ENCODE results near the gene SCN8A. TPM values are rescaled to one million over a fixed set of nuclear protein-coding genes. Genes with fewer than 3 reads are reported as not detected.
A peak's percentile ranks its signal among the peaks of the same experiment; 100 is the strongest.
"Not testable (repeated sequence)": the region's sequence is repeated elsewhere in the genome, so short reads cannot be mapped to it uniquely, and the experiment has no call there.

Gene SCN8A
- total RNA-seq, 1 experiment from 2014 or later: 3.3 TPM

DNA sequence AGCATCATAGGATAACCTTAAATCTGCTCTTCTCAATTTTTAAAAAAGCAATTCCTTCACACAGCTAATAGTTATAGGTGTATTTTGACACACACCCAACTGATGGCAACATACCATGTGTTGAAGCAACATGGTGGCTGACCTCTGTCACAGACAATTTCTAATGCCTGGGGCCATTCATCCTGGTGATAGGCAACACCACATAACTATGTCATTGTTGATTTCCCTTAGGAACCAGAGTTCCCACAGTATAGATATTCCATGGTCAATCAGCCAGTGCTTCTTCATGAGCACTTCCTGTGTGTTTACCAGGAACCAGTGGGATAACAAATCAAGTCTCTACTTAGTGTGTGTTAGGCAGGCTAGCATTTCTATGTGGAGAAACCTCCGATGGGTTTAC, 169.2 kb downstream of the SCN8A start:
- no peak for DNase-seq (ENCODE audit: low read depth)

DNA sequence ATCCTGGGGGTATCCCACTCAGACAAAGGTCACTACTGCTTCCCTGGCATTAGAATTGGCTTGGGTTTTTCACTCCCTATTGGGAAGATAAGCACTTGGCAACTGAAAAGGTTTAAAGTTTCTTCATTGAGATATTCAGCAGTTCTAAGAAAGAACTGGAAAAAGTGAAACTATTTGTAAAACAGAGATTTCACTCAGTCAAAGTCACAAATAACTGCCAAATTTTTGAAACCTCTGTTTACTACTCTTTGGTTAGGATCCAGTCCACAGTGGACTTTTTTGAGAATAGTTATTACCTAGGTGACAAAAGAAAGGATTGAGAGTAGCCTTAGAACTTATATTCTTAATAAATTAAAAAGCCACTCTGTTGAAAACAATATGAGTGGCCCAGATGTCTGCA, 172.7 kb downstream of the SCN8A start:
- DNase-seq (ENCODE audit: low read depth): no peak

DNA sequence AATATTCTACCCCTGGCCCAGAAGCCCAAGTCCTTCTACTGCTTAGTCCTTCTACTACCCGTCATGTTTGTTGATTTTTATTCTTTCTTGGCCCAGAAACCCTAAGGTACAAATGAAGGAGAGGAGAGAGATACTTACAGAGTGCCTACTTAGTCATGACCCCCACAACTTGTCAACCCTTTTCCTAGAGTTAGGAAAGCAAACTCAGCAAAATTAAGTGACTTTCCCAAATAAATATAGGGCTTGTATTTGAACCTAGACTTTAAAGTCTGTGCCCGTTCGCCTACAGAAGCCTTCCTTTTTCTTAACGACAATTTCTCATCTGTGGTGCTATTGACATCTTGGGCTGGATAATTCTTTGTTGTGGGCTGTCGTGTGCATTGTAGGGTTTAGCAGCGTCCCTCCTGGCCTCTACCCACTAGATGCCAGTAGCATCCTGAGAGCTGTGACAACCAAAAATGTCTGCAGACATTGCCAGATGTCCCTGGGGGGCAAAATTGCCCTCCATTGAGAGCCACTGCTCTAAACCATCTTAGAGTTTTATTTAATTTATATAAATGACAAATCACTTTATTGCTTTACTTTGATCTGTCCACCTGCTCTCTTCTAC, 175.1 kb downstream of the SCN8A start:
- DNase-seq (ENCODE audit: low read depth): no peak

DNA sequence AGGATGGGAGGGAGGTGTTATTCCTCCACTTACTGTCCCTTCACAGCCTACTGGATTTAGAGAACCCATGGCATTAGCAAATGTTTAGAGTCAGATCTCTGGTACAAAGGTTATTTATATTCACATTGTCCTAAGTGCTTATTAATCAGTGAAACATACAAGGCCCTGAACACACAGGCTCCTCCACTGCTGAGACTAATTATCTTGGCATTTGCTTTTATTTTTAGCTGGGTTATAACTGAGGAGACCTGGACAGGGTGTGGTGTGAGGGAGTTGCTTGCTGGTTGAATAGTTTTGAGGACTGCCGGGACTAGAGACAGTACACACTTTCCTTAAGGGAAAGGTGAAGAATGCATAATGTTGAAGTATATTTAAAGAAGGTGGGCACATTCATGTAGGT, 180.0 kb downstream of the SCN8A start:
- no peak for DNase-seq (ENCODE audit: low read depth)

DNA sequence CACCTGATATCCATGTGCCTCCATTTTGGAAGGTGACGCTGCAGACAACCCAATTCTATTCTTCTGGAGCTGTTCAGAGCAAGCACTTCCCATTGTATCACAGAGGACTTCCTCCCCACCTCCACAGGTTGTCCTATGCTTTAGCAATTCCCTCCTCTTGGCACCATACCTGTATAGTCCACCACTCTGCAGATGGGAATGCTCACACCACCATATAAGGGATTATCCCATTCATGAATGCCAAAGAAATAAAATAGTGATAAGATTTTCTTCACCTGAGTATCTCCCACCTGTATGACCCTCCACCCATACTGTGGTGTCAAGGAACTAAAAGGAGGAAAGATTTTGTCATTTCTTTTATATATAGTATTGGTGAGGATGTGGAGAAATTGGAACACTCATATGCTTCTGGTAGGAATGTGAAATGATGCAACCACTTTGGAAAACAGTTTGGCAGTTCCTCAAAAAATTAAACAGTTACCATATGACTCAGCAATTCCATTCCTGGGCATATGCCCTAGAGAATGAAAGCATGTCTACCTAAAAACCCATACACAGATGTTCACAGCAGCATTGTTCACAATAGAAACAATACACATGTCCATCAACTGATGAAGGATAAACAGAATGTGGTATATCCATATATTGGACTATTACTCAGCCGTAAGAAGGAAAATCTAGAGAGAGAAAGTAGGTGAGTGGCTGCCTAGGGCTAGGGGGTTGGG, 182.3 kb downstream of the SCN8A start:
- DNase-seq (ENCODE audit: low read depth): peak; percentile 86

DNA sequence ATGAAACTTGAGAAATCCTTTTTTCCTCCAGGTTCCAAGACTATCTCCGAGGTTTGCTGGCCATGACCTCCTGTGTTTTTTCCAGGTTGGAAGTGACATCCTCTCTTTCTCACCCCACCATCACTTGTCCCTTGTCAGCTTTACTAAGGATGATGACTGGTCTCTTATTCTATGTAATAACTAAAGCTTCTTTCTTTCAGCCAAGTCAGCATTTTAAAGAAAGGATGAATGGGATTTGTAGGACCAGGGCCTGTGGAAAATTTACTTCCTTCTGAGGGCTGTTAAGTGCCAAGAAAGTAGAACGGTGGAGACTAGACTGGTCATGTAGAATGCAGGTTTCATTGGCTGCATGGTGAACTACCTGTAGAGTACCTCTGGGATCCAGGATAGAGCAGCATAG, 183.9 kb downstream of the SCN8A start:
- DNase-seq (ENCODE audit: low read depth): no peak

DNA sequence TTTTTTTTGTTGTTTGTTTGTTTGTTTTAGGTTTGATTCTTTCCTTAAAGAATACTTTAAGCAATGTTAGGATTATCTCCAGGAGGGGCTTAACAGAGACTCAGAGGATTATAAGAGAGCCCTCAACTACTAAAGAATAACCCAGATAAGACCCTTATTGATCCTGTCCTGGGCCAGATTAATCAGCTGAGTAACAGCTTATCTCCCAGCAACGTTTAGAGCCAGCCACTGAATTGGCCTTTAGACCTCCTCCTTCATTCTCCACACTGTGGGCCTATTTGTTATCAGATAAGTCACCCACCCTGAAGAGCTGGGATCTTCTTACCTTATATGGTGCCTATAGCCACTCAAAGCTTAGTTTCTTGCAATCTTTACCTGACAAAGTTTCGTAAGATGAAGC, 186.4 kb downstream of the SCN8A start:
- no peak for DNase-seq (ENCODE audit: low read depth)

DNA sequence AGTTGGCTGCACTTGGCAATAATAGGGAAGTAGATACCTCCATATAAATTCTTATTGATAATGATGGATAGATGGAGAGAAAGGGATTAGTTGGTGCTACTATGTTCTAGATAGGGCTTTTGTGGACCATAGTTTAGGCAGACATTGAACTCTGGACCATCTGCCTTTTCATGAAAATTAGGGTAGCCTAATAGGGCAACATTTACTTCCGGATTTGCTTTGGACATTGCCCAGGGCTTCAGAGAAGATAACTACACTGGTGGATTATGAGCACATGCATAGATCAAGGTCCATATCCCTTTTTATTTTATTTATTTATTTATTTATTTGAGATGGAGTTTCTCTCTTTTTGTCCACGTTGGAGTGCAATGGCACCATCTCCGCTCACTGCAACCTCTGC, 186.9 kb downstream of the SCN8A start:
- no peak for DNase-seq (ENCODE audit: low read depth)

DNA sequence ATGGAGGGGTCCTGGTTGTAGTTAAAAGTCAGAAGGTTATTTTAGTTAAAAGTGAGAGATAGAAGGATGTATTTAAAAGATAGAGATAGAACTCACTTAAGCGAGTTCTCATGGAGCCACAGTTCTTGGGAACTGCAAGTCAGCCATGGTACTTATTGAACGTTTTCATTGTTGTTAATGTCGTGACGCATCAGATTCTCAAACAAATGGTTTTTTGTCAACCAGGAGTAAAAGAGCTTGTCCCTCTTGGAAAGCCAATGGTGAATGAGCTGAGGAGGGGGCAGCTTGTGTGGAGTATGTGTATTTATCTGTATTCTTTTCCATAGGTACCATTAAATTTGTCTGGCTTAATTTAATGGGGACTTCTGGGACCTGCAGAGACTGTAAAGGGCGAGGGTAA, 188.8 kb downstream of the SCN8A start:
- DNase-seq (ENCODE audit: low read depth): no peak

DNA sequence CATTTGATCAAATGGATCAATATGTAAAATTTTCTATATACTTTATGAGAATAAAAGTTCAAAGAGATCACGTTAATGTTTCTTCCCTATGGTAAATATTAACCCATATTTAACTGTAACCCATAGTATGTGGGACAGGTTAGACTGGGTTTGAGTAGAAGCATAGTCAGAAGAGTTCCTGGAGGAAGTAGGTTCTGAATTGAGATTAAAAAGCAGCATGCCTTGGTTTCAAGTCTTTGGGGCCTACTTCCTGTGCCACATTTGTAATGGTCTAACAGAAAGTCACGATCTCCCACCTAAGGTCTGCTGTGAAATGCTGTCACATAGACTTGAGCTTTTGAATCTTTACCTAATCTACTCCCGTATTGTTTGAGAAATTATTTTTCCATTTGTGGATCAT, 193.7 kb downstream of the SCN8A start:
- no peak for DNase-seq (ENCODE audit: low read depth)

DNA sequence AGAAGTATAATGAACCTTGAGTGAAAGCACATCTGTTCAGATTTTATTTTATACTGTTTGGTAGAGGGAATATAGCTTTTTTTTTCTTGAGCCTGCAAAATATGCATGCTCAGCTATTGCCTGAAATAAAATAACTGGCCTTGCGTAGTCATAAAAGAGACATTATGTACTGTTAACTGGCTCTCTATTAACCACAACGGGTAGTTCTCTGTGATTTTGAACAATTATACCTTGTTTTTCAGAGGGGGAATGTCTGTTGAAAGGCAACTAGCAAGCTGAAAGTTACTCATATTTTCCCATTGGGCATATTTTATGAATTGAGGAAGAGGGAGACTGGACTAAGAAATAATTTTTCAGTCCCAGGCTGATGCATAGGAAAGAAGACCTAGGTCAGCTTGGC, 194.9 kb downstream of the SCN8A start:
- no peak for DNase-seq (ENCODE audit: low read depth)

DNA sequence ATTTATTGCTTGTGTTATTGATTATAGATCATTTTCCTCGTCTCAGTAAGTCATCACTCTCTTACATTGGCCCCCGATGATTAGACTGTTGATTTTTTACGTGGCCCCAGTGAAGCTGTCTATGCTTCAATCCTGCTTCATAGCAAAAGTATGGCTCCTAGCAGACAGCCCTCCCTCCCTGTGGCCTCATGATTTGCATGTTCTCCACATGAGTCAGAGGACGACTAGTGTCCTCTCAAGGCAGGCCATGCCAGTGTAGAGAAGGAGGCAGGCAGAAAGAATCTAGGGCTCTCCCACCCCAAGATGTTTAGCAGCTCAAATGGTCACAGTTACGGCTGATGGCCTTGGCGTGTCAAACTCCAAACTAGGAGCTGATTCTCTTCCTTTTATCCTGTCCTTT, 197.8 kb downstream of the SCN8A start:
- peak; percentile 70 for DNase-seq (ENCODE audit: low read depth)

DNA sequence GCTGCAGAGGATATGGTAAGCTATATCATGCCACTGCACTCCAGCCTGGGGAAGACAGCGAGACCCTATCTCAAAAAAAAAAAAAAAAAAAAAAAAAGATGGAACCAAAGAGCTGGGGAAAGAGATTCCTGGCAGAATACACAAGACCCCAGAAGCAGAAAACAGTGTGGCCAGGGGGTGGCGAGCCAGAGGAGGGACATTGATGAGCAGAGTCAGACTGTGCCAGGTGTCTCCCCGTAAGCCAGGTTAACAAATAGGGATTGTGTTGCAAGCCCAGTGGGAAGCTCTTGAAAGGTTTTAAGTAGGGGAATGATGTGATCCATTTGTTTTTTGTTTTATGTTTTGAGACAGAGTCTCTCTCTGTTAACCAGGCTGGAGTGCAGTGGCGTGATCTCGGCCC, 201.4 kb downstream of the SCN8A start:
- no peak for DNase-seq (ENCODE audit: low read depth)

DNA sequence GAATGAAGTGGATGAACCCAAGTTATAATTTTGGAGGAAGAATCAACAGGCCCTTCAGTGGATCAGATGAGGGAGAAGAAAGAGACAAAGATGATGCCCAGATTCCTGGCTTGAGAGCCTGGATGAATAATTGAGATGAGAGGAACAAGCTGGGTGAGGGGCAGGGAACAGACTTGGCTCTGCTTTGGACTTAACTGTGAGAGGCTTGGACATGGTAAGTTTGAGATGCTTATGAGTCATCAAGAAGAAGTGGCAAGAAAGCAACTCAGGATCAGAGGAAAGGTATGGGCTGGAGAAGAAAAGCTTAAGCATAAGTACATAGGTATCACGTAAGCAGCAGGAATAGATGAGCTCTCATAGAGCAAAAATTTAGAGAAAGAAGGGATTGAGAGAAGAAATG, 202.2 kb downstream of the SCN8A start:
- DNase-seq (ENCODE audit: low read depth): peak; percentile 52

DNA sequence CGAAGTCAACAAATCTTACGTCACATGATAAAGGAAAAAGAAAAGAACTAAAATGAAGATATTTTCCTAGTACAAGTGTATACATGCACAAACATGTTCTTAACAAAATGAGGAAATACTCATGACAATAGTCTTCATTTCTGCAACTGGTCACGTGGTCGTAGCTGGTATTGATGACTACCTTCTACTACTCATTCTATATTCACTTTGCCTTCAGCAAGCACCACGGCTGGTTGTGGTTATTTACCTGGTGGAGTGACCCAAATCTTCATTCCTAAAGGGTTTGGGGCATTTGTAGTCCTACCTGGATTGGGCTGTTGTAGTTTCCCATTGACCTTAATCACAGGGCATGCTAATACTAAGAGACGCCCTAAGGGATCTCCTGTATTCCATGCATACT, 206.3 kb downstream of the SCN8A start:
- DNase-seq (ENCODE audit: low read depth): no peak

DNA sequence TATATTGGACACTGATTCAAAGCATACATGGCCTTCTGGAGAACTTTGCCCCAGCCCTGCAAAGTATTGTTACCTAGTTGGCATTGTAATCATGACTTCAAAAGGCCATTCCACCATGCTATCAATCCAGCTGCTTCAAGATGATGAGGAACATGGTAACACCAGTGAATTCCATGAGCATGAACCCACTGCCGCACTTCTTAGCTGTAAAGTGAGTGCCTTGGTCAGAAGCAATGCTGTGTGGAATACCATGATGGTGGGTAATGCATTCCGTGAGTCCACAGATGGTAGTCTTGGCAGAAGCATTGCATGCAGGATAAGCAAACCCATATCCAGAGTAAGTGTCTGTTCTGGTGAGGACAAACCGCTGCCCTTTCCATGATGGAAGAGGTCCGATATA, 207.0 kb downstream of the SCN8A start:
- not testable (repeated sequence) for DNase-seq (ENCODE audit: low read depth)

DNA sequence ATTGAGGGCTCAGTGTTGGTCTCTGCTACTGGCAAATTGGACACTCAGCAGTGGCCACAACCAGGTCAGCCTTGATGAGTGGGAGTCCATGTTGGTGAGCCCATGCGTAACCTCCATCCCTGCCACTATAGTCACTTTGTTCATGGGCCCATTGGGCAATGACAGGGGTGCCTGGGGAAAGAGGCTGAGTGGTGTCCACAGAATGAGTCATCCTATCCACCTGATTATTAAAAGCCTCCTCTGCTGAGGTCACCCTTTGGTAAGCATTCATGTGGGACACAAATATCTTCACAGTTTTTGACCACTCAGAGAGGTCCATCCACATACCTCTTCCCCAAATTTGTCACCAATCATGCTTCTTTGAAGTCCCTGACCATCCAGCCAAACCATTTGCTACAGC, 207.5 kb downstream of the SCN8A start:
- peak; percentile 42 for DNase-seq (ENCODE audit: low read depth)

DNA sequence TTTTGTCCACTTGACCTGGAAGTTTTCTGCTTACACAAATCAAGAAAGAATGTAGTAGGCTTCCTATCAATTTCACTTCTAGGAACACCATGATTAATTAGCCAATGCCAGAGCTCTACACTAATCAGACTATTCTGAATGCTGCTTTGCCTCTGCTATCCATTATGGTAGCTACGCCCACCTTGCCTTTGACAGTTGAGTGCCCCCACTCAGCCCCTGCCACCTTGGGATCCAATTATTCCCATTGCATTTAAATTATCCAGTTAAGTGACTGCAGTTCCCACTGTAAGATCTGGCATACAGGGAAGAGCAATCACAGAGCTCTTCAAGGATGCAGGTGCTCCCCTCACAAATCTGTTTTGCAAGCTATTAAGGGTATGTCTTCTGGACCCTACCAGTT, 210.0 kb downstream of the SCN8A start:
- no peak for DNase-seq (ENCODE audit: low read depth)

DNA sequence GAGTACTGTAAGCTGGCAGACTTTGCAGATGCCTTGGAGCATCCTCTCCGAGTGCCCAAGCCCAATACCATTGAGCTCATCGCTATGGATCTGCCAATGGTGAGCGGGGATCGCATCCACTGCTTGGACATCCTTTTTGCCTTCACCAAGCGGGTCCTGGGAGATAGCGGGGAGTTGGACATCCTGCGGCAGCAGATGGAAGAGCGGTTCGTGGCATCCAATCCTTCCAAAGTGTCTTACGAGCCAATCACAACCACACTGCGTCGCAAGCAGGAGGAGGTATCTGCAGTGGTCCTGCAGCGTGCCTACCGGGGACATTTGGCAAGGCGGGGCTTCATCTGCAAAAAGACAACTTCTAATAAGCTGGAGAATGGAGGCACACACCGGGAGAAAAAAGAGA, 215.9 kb downstream of the SCN8A start:
- DNase-seq (ENCODE audit: low read depth): no peak

DNA sequence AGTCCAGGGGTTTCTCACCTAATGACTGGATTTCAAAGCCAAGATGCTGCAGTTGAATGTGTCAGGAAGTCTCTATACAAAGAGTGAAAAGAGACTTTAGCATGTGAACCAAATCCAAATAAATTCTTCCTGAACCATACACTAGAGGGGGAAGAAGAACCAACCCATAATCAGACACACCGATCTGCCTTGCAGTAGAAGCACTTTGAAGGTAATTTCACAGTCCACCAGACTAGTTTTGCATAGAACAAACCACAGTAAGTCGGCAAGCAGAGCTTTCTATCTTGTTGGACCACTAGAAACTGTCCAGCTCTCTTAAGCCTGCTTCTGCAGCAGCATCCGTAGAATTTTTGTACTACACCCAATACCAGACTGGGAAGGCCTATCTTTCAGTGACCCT, 218.2 kb downstream of the SCN8A start:
- DNase-seq (ENCODE audit: low read depth): no peak

DNA sequence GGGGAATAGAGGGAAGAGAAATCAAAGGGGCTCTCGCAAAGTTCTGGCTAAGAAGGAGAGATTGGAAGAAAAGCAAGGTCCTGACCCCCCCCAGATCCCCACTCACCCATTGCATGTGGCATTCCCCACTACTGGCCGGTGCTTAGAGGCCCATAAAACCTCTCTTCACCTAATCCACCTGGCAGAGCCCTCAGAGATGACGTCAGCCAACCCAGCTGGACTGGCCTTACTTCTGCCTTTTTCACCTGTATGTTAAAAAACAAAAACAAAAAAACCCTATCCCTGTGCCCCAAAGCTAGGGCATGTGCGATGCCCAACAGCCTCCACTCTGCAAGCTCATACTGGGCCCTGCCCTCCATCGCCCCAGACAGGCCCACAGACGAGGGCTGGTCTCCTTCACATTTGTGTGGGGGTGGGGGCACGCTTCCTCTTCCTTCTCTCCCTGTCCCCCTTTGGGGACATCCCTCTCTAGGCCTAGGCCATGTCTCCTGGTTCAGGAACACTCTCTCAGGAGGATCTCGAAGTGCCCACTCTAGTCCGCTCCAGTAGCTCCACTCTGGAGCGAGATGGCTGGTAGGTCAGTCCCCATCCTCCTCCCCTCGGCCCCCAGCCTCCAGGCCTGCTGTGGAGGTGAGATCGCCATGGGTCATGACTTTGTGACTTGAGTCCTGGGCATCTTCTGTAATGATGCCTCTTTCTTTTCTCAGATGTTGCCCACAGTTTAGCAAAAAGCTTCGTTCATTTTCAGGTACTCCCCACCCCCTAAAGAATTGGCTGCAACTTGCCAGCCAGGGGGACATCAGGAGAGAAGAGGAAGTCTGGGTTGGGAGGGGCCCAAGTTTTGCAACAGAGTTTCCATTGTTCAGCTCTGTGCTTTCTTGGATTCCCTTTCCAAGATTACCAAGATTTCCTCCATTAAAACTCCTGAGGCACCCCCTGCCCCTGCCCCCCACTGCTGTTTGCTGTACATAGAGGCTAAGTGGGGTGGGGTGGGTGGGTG, 220.5 kb downstream of the SCN8A start:
- no peak for DNase-seq (ENCODE audit: low read depth)

DNA sequence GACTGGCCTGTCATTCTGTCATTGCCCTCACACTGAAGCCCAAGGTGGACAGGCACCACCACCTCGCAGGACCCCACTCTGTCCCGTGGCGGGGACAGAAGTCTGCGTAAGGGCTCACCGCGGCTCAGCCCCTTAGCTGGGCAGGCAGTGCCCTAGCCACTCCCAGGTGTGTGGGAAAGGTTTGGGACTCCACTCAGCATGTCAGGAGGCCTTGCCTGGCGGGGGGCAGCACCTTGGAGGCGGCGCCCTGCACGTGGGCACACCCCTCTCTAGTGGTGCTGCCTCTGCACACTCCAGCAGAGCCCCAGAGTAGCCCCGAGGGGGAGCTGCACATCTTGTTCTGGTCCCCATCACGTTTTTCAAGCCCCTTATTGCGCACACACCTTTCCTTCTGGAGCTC, 221.8 kb downstream of the SCN8A start:
- DNase-seq (ENCODE audit: low read depth): no peak

All from HT1080 (cell line).